K562 (cell line): ENCODE results near the gene C10orf143.

Source experiments
- CTCF ChIP-seq, 3 experiments: IDR thresholded peaks in 2 of 3; conservative IDR thresholded peaks in 1 of 3; 2 replicates each; pipeline ENCODE4 v1.5.1; 2011 to 2012; ENCODE audit warnings: low read length in 3 of 3, mild to moderate bottlenecking in 3 of 3, control low read depth in 2 of 3, improper control_type of control experiment in 1 of 3, inconsistent platforms in 1 of 3, low read depth in 1 of 3, mixed read lengths in 1 of 3, moderate library complexity in 1 of 3; ENCODE audit not compliant: insufficient read depth in 2 of 3
- HBP1 ChIP-seq: fragments of 450-650 bp; formaldehyde crosslinking; IDR thresholded peaks from 2 replicates; pipeline ENCODE4 v1.4.0; 2022; ENCODE audit warnings: missing genetic modification characterization
- HDAC6 ChIP-seq: IDR thresholded peaks from 2 replicates; pipeline ENCODE4 v1.6.1; 2012; ENCODE audit warnings: low read depth, mild to moderate bottlenecking, control low read depth, inconsistent platforms, low read length, moderate library complexity
- NONO ChIP-seq, 2 experiments: fragments of 200-400 bp in 1 of 2; fragments of 450-650 bp in 1 of 2; formaldehyde crosslinking in 1 of 2; IDR thresholded peaks; 2 replicates each; pipeline ENCODE4 v1.6.1; 2017; ENCODE audit warnings: low read depth in 2 of 2, mild to moderate bottlenecking in 2 of 2, moderate library complexity in 2 of 2, low read length in 1 of 2
- NR3C1 ChIP-seq: sonication (generic); formaldehyde crosslinking; IDR thresholded peaks from 2 replicates; pipeline ENCODE4 v1.8.1; 2022; ENCODE audit warnings: missing genetic modification reagents
- SIRT6 ChIP-seq: IDR thresholded peaks from one replicate; pipeline ENCODE4 v1.6.1; 2012; ENCODE audit warnings: low read depth, mild to moderate bottlenecking, control low read depth, inconsistent platforms, low read length, moderate library complexity
- UBTF ChIP-seq, 2 experiments: IDR thresholded peaks; 2 replicates each; pipeline ENCODE4 v1.6.1; 2012; ENCODE audit warnings: improper control_type of control experiment in 2 of 2, low read depth in 2 of 2, low read length in 2 of 2, borderline replicate concordance in 1 of 2

- no peak for TF ChIP-seq HBP1
- no peak for TF ChIP-seq CTCF (IDR thresholded peaks at IDR 0.05 in 2 of 3, conservative IDR thresholded peaks at IDR 0.05 in 1 of 3; ENCODE audit: insufficient read depth in 2 of 3, low read depth in 1 of 3, low read length in 3 of 3)
- no peak for TF ChIP-seq HDAC6
- TF ChIP-seq NR3C1 = no peak
- no peak for TF ChIP-seq UBTF (IDR thresholded peaks at IDR 0.05; ENCODE audit: borderline replicate concordance in 1 of 2, low read depth in 2 of 2, low read length in 2 of 2)
- no peak for TF ChIP-seq SIRT6
- no peak for TF ChIP-seq NONO (IDR thresholded peaks at IDR 0.05; ENCODE audit: low read depth in 2 of 2, low read length in 1 of 2)
These were observed 71.5 kb downstream of the C10orf143 start for GRCh38 chr10:130039141-130039540.
